GM19438 (cell line): ENCODE measurements around the gene FNIP2.
"Not testable (repeated sequence)": the region's sequence is repeated elsewhere in the genome, so short reads cannot be mapped to it uniquely, and the experiment has no call there.

Experiments used
- ATAC-seq: cut with Tn5 transposase; IDR thresholded peaks from one replicate; pipeline ENCODE4 v1.9.1; 2021; ENCODE audit warnings: low read depth; ENCODE audit not compliant: unreplicated experiment

Gene FNIP2

DNA sequence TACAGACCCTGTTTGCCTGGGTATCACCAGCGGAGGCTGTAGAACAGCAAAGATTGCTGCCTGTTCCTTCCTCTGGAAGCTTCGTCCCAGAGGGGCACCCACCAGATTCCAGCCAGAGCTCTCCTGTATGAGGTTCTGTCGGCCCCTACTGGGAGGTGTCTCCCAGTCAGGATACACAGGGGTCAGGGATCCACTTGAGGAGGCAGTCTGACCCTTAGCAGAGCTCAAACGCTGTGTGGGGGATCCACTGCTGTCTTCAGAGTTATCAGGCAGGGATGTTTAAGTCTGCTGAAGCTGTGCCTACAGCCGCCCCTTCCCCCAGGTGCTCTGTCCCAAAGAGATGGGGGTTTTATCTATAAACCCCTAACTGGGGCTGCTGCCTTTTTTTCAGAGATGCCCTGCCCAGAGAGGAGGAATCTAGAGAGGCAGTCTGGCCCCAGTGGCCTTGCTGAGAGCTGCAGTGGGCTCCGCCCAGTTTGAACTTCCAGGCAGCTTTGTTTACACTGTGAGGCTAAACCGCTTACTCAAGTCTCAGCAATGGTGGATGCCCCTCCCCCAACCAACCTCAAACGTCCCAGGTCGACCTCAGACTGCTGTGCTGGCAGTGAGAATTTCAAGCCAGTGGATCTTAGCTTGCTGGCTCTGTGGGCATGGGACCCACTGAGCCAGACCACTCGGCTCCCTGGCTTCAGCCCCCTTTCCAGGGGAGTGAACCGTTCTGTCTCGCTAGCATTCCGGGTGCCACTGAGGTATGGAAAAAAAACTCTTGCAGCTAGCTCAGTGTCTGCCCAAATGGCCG is 133.7 kb downstream of the FNIP2 start:
- ATAC-seq, result not testable (repeated sequence)

DNA sequence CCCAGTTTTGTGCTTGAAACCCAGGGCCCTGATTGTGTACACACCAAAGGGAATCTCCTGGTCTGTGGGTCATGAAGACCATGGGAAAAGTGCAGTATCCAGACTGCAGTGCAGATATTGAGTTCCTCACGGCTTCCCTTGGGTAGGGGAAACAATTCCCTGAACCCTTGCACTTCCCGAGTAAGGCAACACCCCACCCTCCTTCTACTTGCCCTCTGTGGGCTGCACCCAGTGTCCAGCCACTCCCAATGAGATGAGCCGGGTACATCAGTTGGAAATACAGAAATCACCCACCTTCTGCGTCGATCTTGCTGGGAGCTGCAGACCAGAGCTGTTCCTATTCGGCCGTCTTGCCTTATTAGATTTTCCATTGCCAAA is 134.2 kb downstream of the FNIP2 start:
- ATAC-seq, result no peak

DNA sequence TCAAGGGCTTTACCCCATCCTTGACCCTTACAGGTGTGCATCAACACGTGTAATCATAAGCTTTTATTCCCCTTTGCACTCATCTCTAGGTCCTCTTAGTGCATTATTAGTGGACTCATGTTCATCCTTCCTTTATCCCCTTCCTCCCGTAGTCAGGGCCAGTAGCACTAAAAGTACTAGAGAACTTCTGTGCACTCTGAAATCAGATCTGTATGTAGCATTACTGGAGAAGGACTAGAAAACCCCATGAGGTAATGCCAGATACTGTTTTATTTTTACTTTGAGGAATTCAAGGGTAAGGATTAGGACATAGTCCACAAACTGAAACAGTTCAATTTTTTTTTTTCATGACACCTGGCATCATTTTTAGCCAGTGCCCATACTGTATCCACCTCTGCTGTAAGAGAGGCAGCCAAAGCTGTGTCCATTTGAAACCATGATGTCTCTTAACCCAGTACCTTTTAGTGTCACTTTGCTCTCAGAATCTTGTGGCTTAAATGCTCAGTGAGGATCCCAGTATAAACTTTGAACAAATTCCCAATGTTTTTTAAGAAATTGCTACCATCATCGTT is 134.7 kb downstream of the FNIP2 start:
- no peak for ATAC-seq

DNA sequence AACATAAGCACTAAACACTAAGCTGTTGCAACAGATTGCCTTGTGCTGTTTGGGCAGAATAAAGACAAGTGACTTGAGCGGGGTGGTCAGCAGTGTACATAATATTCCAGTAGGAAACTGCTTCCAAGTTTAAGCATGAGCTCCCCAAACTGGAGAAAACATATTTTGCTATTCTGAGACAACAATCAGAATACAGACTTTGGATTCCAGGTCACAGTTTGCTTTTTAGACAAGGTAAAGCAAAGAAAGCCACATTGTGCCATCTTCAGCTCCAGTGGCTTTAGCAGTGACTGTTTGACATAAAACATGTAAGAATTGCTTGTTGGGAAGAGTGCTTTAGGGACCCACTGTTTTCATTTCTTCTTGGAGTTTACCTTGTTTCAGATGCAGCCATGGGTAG is 136.0 kb downstream of the FNIP2 start:
- ATAC-seq, result no peak

DNA sequence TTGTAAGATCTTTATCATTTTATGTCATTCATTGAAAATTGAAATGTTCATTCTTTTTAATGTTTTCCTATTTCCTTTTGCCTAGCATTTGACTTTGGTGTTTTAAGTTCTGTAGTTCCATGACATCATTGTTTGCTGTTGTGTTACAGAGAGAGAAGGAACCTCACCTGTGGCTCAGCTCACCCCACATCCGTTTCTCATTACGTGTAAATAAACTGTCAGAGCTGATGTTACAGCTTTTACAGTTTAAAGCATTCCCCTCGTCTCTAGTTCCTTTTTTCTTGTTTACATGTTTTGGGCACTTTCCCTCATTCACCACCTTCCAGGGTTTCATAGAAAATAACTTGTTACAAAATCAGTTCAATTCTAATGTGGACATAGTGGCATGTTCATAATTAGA is 137.2 kb downstream of the FNIP2 start:
- peak; percentile 93 for ATAC-seq

DNA sequence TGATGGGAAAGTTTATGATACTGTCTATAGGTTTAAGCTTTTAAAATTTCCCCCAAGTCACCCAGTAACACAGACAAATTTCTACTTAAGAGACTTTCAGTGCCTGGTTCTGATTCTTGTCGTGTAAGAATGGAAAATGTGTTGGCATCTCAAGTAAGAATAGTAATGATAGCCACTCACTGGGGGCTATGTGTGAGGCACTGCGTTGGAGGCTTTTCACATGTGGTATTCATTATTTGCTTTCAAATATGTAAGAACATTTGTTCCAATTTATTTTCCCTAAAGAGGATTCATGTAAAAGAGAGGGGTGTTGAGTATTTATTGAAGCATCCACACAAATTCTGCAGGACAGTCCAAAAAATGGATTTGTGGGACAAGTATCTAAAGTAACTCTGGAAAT is 143.6 kb downstream of the FNIP2 start:
- no peak for ATAC-seq

DNA sequence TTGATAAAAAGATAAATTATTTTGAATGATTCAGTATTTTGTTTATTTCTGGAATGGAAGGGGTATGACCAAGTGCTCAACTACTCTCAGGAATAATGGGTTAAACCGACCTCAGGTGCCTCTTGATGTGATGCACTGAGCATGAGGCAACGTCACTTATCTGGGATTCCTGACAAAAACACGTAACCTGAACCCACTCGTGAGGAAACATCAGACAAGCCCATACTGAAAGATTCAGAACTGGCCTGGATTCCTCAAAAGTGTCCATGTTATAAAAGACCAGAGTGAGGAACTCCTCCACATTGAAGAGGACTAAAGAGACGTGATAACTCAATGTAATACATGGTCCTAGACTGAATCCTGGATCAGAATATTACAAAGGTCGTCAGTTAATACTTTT is 144.0 kb downstream of the FNIP2 start:
- no peak for ATAC-seq

DNA sequence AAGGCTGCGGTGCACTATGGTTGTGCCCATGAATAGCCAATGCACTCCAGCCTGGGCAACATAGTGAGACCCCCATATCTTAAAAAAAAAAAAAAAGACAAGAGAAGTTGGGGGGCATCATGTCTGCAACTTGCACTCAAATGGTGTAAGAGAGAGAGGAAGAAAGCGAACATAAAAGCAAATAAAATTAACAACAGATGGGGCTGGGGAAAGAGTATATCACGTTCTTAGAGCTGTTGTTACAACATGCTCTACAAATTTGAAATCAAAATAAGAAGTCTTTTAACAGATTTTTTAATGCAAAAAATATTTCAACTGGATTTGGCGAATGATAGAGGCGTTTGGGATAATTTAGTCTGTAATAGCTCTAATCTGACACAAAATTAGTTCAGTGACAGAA is 144.9 kb downstream of the FNIP2 start:
- no peak for ATAC-seq

DNA sequence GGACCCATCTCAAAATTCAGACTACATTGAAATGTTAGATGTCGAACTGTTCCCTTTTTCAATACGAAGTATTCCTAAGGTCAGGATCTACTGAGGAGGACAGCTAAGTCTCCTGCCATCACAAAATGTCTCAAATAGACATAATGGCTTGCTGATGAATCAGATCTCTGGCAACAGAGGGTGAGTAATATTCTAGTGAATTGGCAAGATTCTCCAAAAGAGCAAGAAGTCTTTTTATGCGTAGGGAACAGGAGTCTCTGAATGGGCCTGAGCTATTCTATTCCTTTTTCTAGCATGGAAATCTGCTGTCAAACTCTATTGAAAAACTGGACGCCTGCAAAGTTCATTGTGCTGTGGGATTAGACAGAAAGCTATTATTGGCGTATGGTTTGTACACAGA is 145.4 kb downstream of the FNIP2 start:
- ATAC-seq, result no peak

DNA sequence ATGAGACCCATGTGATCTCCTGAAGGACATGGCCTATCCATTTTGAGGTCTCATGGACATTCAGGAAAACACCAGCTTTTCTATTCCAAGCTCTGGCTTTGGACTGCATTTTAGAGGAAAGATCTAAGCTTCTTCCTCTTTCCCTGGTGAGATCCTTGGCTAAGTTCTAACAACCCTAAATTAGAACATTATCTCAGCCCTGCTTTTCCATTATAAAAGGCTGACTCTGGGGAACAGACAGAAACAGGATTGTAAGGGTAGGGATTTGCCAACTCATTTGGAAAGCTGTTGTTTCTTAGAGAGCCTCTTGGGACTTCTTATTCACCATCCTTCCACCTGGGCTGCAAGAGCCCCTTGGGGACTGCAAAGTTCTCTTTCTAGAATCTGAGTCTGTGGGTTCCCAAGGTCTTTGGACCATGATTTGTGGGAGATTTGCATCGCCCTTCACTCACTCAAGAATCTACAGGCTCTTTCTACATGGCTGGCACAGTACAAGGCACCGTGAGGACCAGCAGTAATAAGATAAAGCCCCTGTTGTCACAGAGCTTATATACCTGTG is 146.9 kb downstream of the FNIP2 start:
- ATAC-seq, result no peak

DNA sequence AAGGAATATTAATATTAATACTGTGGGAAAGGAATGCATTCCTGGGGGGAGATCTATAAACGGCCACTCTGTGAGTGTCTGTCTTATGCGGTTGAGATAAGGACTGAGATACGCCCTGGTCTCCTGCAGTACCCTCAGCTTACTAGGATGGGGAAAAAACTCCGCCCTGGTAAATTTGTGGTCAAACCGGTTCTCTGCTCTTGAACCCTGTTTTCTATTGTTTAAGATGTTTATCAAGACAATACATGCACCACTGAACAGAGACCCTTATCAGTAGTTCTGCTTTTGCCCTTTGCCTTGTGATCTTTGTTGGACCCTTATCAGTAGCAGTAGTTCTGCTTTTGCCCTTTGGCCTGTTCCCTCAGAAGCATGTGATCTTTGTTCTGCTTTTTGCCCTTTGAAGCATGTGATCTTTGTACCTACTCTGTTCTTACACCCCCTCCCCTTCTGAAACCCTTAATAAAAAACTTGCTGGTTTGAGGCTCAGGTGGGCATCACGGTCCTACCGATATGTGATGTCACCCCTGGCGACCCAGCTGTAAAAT is 151.7 kb downstream of the FNIP2 start:
- ATAC-seq, result not testable (repeated sequence)

DNA sequence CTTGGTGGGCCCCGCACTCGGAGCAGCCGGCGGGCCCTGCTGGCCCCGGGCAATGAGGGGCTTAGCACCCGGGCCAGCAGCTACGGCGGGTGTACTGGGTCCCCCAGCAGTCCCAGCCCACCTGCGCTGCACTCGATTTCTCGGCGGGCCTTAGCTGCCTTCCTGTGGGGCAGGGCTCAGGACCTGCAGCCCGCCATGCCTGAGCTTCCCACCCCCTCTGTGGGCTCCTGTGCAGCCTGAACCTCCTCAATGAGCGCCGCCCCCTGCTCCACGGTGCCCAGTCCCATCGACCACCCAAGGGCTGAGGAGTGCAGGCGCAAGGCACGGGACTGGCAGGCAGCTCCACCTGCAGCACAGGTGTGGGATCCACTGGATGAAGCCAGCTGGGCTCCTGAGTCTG is 158.9 kb downstream of the FNIP2 start:
- ATAC-seq, result not testable (repeated sequence)

DNA sequence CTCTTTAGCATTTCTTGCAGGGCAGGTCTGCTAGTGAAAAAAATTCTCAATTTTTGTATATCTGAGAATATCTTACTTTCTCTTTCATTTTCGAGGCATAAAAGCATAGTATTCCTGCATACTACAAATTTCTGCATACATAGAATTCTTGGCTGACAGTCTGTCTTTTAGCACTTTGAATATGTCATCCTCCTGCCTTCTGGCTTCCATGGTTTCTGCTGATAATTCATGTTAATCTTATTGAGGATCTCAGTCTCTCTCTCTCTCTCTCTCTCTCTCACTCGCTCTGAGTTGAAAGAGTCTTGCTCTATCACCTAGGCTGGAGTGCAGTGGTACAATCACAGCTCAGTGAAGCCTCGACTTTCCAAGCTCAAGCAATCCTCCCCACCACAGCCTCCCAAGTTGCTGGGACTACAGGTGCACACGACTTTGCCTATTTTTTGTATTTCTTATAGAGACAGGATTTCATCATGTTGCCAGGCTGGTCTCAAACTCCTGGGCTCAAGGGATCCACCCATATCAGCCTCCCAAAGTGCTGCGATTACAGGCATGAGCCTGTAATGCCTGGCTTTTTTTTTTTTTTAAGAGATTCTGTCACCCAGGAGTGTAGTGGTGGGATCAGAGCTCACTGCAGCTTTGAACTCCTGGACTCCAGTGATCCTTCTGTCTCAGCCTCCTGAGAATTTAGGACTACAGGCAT is 161.3 kb downstream of the FNIP2 start:
- ATAC-seq, result peak; percentile 59

DNA sequence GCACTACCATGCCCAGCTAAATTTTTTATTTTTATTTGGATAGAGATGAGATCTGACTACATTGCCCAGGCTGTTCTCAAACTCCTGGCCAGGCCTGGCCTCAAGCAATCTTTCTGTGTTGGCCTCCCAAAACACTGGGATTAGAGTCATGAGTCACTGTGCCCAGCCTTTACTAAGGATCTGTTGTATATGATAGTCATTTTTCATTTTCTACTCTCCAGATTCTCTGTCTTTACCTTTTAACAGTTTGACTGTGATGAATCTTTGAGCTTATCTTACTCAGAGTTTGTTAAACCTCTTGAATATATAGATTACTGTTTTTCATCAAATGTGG is 161.8 kb downstream of the FNIP2 start:
- no peak for ATAC-seq

DNA sequence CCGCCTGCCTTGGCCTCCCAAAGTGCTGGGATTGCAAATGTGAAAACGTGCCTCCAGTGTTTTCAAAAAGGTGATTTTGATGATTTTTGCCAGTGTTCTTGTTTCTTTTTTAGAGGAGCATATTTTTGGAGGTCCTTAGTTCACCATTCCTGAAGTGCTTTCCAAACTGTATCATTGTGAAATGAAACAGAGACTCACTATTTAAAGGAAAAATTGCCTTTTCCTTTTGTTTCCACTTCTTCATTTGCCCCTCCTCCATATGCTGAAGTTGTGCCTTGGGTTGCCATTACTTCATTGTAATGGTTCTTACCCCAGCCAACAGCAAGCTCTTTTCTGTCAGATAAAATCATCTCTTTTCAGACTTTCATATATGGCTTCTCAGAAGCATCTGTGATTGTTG is 164.4 kb downstream of the FNIP2 start:
- no peak for ATAC-seq

DNA sequence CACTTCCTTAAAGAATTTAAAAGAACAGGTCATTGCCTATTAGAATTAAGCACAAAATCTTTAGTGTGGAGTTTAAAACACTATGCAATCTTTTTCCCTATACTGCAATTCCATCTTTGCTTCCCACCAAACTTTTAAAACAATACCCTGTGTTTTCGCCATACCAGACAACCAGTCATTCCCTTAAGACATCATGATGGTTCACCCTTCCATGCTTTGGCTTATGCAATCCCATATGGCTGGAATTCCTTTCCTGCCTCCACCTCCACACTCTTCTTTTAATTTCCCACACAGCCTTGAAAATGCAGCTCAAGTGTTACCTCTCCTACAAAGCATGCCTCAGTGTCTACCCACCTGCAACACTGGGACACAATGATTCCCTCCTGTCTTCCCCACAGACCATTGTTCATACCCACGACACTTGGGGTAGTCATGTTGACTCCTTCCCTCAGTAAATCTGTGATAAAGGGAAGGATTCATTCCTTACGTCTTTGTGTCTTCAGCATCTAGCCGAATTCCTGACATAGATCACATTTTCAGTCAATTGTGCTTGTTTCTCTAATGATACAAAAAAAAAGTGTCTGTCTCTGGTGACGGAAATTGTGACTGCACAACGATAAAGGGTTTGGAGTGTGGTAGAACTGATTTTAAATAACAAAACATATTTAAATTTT is 166.3 kb downstream of the FNIP2 start:
- no peak for ATAC-seq

DNA sequence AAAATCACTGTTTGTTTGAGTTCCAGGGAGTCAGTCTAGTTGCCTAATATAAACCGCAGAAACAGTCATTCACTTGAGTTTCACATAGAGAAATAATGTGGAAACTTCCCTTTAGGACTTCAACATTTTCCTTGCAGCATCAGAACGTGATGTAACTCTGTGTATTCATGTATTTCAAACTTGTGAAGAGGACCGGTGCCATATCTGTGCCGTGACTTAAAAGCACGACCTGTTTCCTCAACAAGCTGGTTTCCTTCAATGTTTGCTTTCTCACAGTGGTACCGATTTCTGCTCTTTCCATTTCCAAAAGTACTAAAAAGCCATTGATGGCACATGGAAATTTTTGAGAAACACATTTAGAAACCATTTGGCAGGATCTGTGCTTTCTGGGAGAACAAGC is 167.4 kb downstream of the FNIP2 start:
- no peak for ATAC-seq

DNA sequence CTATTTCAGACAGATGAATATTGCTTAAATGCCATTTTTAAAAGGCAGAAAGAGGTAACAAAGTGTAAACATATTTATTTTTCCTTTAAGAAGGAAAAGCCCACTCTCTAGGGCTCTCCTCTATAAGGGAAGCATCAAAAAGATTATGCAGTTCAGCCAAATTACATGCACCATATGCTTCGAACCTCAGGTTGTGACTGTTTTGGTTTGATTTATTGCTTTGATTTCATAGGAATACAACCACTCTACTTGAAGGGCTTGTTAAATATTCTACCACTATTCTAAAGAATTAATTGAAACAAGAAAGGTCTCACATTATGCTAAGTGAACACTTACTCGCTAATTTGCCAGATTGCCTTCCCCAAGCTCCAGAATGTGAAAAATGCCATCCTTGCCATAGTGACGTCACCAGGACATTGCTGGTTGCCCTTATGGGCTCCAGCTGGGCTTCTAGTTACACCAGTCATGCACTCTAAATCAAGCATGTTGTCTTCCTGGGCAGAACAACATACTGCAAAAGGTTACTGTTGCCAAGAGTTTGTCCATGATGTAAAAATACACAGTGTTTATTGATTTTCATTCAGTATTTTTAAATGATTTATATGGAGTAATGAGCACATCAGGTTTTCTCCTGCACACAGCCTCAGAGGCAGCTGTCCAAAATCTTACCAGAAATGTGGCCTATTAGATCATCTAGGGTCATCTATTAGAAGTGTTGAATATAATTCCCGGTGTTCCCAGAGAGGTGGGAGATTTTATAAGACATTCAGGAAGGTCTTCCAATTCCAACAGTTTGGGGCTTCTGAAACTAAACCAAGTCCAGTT is 169.6 kb downstream of the FNIP2 start:
- no peak for ATAC-seq

DNA sequence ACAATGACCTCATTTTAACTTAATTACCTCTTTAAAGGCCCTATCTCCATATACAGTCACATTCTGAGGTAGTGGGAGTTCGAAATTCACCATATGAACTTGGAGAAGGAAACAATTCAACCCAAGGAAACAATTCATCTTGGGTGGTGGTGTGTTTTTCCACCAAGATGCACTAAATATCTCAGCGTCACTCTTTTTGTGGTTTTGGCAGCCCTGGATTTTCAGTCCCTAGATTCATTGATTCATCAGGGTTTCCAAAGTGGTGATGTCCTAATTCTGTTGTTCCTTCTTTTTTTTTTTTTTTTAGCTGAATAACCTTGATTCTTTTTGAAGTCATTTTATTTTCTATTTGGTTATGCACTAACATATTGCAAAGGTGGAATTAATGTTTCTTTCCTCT is 171.4 kb downstream of the FNIP2 start:
- ATAC-seq, result no peak

DNA sequence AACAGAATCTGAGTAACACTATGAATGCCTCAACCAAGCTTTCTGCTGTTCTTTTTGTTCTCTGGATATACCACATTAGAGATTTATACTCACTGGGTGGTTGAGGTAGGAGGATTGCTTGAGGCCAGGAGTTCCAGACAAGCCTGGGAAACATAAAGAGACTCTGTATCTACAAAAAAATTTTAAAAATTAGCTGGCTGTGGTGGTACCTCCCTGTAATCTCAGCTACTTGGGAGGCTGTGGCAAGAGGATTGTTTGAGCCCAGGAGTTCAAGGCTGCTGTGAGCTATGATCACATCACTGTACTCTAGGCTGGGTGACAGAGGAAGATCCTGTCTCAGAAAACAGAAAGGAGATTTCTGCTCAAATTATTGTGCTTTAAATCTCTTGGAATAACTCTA is 172.5 kb downstream of the FNIP2 start:
- ATAC-seq, result no peak
